ENCODE measurements around the gene TMEM151B. TPM values are rescaled to one million over a fixed set of nuclear protein-coding genes. Genes with fewer than 3 reads are reported as not detected.

TMEM151B gene
- total and polyA plus RNA-seq, 2 donors from 2014 or later, result not detected

DNA sequence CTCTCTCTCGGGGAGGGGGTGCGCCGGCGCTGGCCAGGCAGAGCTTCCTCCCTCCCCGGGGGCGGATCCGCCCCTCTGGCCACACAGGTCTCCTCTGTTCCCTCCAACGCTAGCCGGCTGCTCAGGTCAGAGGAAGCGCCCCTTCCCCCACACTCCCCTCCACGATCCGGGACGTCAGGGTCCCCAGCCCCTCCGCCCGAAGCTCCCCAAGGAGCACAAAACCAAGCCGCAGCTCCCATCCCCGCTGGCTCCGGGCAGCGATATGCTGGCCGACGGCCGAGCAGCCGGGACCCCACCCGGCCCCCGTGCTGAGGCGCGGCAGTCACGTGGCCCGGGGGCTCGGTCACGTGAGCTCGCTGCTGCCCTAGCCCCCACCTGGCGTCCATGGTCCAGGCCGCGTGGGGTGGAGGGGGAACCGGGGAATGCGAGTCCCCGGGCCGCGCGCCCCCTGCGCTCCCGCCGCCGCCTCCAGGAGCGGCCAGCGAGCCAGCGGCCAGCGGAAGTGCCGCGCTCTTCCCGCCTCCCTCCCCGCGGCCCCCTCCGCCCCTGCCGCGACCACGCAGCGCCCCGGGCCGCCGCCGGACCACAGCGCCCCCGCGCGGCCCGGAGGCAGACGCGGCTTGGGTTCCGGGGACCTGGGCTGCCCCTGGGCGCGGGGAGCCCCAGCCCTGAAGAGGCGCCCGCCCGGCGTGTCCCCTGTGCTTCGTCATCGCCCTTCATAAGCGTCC lies 13.1 kb upstream of the TMEM151B start, which contains the start of gene SLC35B2:
TSS of gene SLC35B2 (minus strand) at position 504 of the 728 bp plus-strand sequence. CDS start at position 386, 118 bp downstream.
- Histone ChIP-seq H3K9ac (ENCODE audit: low read length in 3 of 3) (peak within 1 kb of the TSS; percentile 69 to 83 (median 70)), H3K36me3 (ENCODE audit: control insufficient read depth in 2 of 3, insufficient read depth in 3 of 3, low read length in 3 of 3) (peaks cover under 1 to 25% (median 20%) of the 10 kb centered on the region in 3 donors), H3K27me3 (ENCODE audit: control insufficient read depth, insufficient read depth, low read length) (no peaks in the 10 kb centered on the region), H3K9me3 (ENCODE audit: control insufficient read depth in 2 of 3, insufficient read depth in 1 of 3, low read length in 3 of 3) (no peaks in the 10 kb centered on the region), H3K4me3 (ENCODE audit: low read length in 3 of 3) (peak within 1 kb of the TSS; percentile 60 to 85 (median 71)), H3K27ac (ENCODE audit: low read depth in 2 of 2, low read length in 2 of 2) (peak within 1 kb of the TSS; percentile 92 to 93), H3K4me1 (ENCODE audit: control insufficient read depth in 2 of 3, insufficient read depth in 2 of 3, low read depth in 1 of 3, low read length in 3 of 3) (peaks cover 0 to 13% (median 0%) of the 10 kb centered on the region in 3 donors)
- intact Hi-C loops (cut with DNase I), result no loop called here
- no peak for FAIRE-seq
- DNase-seq, result peak; percentile 85 to 92 (median 91)
- TF ChIP-seq, protein P1, sequence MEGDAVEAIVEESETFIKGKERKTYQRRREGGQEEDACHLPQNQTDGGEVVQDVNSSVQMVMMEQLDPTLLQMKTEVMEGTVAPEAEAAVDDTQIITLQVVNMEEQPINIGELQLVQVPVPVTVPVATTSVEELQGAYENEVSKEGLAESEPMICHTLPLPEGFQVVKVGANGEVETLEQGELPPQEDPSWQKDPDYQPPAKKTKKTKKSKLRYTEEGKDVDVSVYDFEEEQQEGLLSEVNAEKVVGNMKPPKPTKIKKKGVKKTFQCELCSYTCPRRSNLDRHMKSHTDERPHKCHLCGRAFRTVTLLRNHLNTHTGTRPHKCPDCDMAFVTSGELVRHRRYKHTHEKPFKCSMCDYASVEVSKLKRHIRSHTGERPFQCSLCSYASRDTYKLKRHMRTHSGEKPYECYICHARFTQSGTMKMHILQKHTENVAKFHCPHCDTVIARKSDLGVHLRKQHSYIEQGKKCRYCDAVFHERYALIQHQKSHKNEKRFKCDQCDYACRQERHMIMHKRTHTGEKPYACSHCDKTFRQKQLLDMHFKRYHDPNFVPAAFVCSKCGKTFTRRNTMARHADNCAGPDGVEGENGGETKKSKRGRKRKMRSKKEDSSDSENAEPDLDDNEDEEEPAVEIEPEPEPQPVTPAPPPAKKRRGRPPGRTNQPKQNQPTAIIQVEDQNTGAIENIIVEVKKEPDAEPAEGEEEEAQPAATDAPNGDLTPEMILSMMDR (IDR thresholded peaks at IDR 0.05; ENCODE audit: borderline replicate concordance, extremely low read depth, insufficient read depth), result peak; percentile 72

DNA sequence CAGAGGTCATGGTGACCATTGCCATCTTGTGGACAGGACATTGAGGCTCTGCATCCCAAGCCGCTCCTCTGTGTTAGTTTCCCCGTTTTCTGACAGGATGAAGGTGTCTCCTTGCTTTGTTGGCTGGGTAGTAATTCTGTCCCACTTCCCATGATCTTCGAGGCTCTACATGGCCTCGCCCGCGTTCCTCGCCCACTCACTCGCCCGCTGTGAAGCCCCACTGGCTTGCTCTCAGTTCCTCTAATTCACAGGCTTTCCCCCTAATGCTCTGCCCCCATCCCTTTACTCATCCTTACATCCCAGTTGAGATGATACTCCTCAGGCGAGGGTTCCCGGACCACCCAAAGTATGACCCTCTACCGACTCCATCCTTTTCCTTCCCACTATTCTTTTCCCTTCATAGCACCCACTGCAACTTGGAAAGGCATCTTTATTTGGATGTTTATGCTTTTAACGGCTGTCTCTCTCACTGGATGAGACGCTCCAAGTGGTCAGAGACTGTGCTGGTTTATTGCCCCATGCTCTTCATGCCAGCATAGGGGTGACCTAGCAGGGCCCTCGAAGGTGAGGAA lies 12.4 kb upstream of the TMEM151B start:
- DNase-seq, result no peak
- Histone ChIP-seq H3K9ac (ENCODE audit: low read length in 3 of 3) (peak overlapping the region in 2 of 3 donors; percentile 69 to 83), H3K27me3 (ENCODE audit: control insufficient read depth, insufficient read depth, low read length) (no peaks in the 10 kb centered on the region), H3K36me3 (ENCODE audit: control insufficient read depth in 2 of 3, insufficient read depth in 3 of 3, low read length in 3 of 3) (peaks cover 0 to 22% (median 16%) of the 10 kb centered on the region in 3 donors), H3K27ac (ENCODE audit: low read depth in 2 of 2, low read length in 2 of 2) (peak overlapping the region; percentile 25 to 79), H3K4me1 (ENCODE audit: control insufficient read depth in 2 of 3, insufficient read depth in 2 of 3, low read depth in 1 of 3, low read length in 3 of 3) (peaks cover 0 to 19% (median 3%) of the 10 kb centered on the region in 3 donors), H3K9me3 (ENCODE audit: control insufficient read depth in 2 of 3, insufficient read depth in 1 of 3, low read length in 3 of 3) (no peaks in the 10 kb centered on the region), H3K4me3 (ENCODE audit: low read length in 3 of 3) (peak overlapping the region; percentile 25 to 71 (median 65))
- FAIRE-seq, result no peak
- intact Hi-C loops (cut with DNase I), result no loop called here
- TF ChIP-seq, protein P1 (IDR thresholded peaks at IDR 0.05; ENCODE audit: borderline replicate concordance, extremely low read depth, insufficient read depth), result no peak

DNA sequence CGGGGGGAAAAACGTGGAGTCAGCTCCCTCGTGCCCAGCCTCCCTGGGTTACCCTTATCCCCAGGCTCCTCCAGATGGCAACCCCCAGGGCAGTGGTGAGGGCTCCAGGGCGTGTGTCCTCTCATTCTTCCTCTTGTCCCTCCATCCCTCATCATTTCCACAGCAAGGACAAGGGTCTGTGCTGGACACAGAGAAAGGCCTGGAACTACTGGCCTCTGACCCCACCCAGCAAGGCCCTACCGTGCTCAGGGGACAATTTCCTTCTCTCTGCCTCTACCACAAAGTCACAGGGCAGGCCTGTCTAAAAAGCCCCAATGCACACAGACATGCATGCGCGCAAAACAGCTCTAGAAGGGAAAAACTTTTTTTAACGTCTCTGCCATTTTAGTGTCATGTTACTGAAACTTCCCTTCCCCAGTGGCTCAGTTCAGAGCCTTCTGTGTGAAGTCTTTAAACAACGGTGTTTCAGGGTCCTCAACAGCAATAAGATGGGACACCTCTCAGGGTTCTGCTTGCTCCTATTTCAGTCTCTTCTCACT lies 11.9 kb upstream of the TMEM151B start:
- peaks cover 0 to 17% (median 10%) of the 10 kb centered on the region in 3 donors for H3K36me3 ChIP-seq (ENCODE audit: control insufficient read depth in 2 of 3, insufficient read depth in 3 of 3, low read length in 3 of 3)
- H3K9me3 ChIP-seq (ENCODE audit: control insufficient read depth in 2 of 3, insufficient read depth in 1 of 3, low read length in 3 of 3), result no peaks in the 10 kb centered on the region
- DNase-seq (no peak), FAIRE-seq (no peak)
- intact Hi-C loops (cut with DNase I), result no loop called here
- peaks cover 0 to 24% (median 8%) of the 10 kb centered on the region in 3 donors for H3K4me1 ChIP-seq (ENCODE audit: control insufficient read depth in 2 of 3, insufficient read depth in 2 of 3, low read depth in 1 of 3, low read length in 3 of 3)
- H3K27ac ChIP-seq (ENCODE audit: low read depth in 2 of 2, low read length in 2 of 2), result no peak overlapping the region
- TF ChIP-seq, protein P1 (IDR thresholded peaks at IDR 0.05; ENCODE audit: borderline replicate concordance, extremely low read depth, insufficient read depth), result no peak
- H3K27me3 ChIP-seq (ENCODE audit: control insufficient read depth, insufficient read depth, low read length), result no peaks in the 10 kb centered on the region
- H3K4me3 ChIP-seq (ENCODE audit: low read length in 3 of 3), result no peak overlapping the region
- H3K9ac ChIP-seq (ENCODE audit: low read length in 3 of 3), result no peak overlapping the region

All from kidney (tissue), 14 donors.